B cell (primary cell): ENCODE measurements around the gene KIF26B. TPM values are rescaled to one million over a fixed set of nuclear protein-coding genes. Genes with fewer than 3 reads are reported as not detected.

Experiments used
- ATAC-seq: fragments of 200-7000 bp; cut with Tn5 transposase; one replicate; pipeline ENCODE4 v1.10.0; 2021; ENCODE audit warnings: low read depth, mild to moderate bottlenecking, moderate number of reproducible peaks, moderate library complexity
- CTCF ChIA-PET: fragments of 350-600 bp; sonication (Branson Sonifier 250); formaldehyde crosslinking; loops from one replicate; lab custom pipeline; 2021; ENCODE audit warnings: antibody characterized with exemption, inconsistent platforms; lab: Charles Lee
- POLR2A ChIA-PET: fragments of 350-600 bp; sonication (Branson Sonifier 250); formaldehyde crosslinking; loops from one replicate; lab custom pipeline; 2021; ENCODE audit warnings: antibody characterized with exemption; lab: Charles Lee
- DNase-seq: peaks from one replicate; pipeline ENCODE4 v3.0.0; 2013
- H2AFZ ChIP-seq: 2 replicates; pipeline ENCODE4 v1.6.1; 2012; ENCODE audit warnings: mild to moderate bottlenecking, low read depth, low read length; ENCODE audit not compliant: insufficient read depth, poor library complexity, severe bottlenecking
- H3K27ac ChIP-seq, 2 donors: 1 replicate in 1 of 2; 2 replicates in 1 of 2; pipeline ENCODE4 v1.5.1; 2012 to 2013; ENCODE audit warnings: low read length in 2 of 2, mild to moderate bottlenecking in 2 of 2, moderate library complexity in 1 of 2
- H3K27me3 ChIP-seq, 4 experiments: fragments of 200-600 bp in 1 of 4; sonication (generic) in 1 of 4; replicated peaks in 1 of 4; 1 replicate in 2 of 4; 2 replicates in 2 of 4; pipeline versions ENCODE4 v1.6.1 to v1.7.0; 2013 to 2016; ENCODE audit warnings: low read length in 3 of 4, mild to moderate bottlenecking in 2 of 4, mixed read lengths in 1 of 4, moderate library complexity in 1 of 4; ENCODE audit not compliant: insufficient read depth in 4 of 4, control insufficient read depth in 3 of 4; ENCODE audit errors: control extremely low read depth in 1 of 4
- H3K36me3 ChIP-seq, 2 experiments: replicated peaks in 1 of 2; 1 replicate in 1 of 2; 2 replicates in 1 of 2; pipeline versions ENCODE4 v1.6.1 to v1.7.1; 2013; ENCODE audit warnings: low read length in 1 of 2; ENCODE audit not compliant: insufficient read depth in 2 of 2, control insufficient read depth in 1 of 2; ENCODE audit errors: control extremely low read depth in 1 of 2, extremely low read depth in 1 of 2
- H3K4me1 ChIP-seq, 2 donors: fragments of 200-600 bp in 1 of 2; sonication (generic) in 1 of 2; 1 replicate in 1 of 2; 2 replicates in 1 of 2; pipeline versions ENCODE4 v1.5.1 to v1.6.1; 2013 to 2017; ENCODE audit warnings: low read length in 2 of 2; ENCODE audit not compliant: control insufficient read depth in 2 of 2, insufficient read depth in 2 of 2
- H3K4me2 ChIP-seq: replicated peaks from 2 replicates; pipeline ENCODE3; 2012; ENCODE audit warnings: mild to moderate bottlenecking, low read depth, low read length; ENCODE audit not compliant: poor library complexity, severe bottlenecking
- H3K4me3 ChIP-seq, 5 experiments: fragments of 200-600 bp in 1 of 5; sonication (generic) in 1 of 5; 1 replicate in 3 of 5; 2 replicates in 2 of 5; pipeline versions ENCODE4 v1.5.1 to v1.7.0; 2011 to 2016; ENCODE audit warnings: low read length in 4 of 5, mild to moderate bottlenecking in 4 of 5, low read depth in 2 of 5, control low read depth in 1 of 5, moderate library complexity in 1 of 5; ENCODE audit not compliant: insufficient read depth in 1 of 5; ENCODE audit errors: control extremely low read depth in 1 of 5, extremely low read depth in 1 of 5
- H3K79me2 ChIP-seq: fragments of 200-600 bp; sonication (generic); one replicate; pipeline ENCODE4 v1.6.0; 2016; ENCODE audit warnings: low read length; ENCODE audit not compliant: control insufficient read depth, insufficient read depth
- H3K9ac ChIP-seq: fragments of 200-600 bp; sonication (generic); 2 replicates; pipeline ENCODE4 v1.6.1; 2017; ENCODE audit warnings: mild to moderate bottlenecking, low read length, moderate library complexity
- H3K9me3 ChIP-seq, 3 donors: one replicate each; pipeline versions ENCODE4 v1.6.1 to v1.7.1; 2013; ENCODE audit warnings: low read length in 2 of 3; ENCODE audit not compliant: control insufficient read depth in 2 of 3, insufficient read depth in 1 of 3; ENCODE audit errors: control extremely low read depth in 1 of 3
- H4K20me1 ChIP-seq: 2 replicates; pipeline ENCODE4 v1.6.0; 2012; ENCODE audit warnings: mild to moderate bottlenecking, low read length; ENCODE audit not compliant: insufficient read depth, control insufficient read depth, poor library complexity, severe bottlenecking
- H3K27ac Mint-ChIP-seq: one replicate; pipeline ENCODE4 v1.8.0; 2021; ENCODE audit warnings: mixed read lengths
- H3K27me3 Mint-ChIP-seq: one replicate; pipeline ENCODE4 v1.8.0; 2021; ENCODE audit warnings: mixed read lengths
- H3K4me1 Mint-ChIP-seq: one replicate; pipeline ENCODE4 v1.8.0; 2021; ENCODE audit warnings: mixed read lengths
- H3K4me3 Mint-ChIP-seq: one replicate; pipeline ENCODE4 v1.8.0; 2021; ENCODE audit warnings: mixed read lengths
- H3K9me3 Mint-ChIP-seq: one replicate; pipeline ENCODE4 v1.8.0; 2022; ENCODE audit warnings: mixed read lengths; ENCODE audit not compliant: insufficient read depth
- EZH2 ChIP-seq: IDR thresholded peaks from 2 replicates; pipeline ENCODE4 v1.6.1; 2012; ENCODE audit warnings: borderline replicate concordance, low read depth, mild to moderate bottlenecking, moderate library complexity, low read length; ENCODE audit not compliant: insufficient read depth, poor library complexity, severe bottlenecking
- WGBS: methylation state at CpG from one replicate; pipeline ENCODE4 v1.1.5; 2013; ENCODE audit warnings: missing lambda C conversion rate; ENCODE audit not compliant: insufficient coverage; 5-methylcytosine and 5-hydroxymethylcytosine counted together
- intact Hi-C: fragments of 100-400 bp; cut with micrococcal nuclease; formaldehyde crosslinking; loops from one replicate; pipeline ENCODE4 v1.10.0; 2022
- polyA plus RNA-seq: library from polyadenylated mRNA; depleted of rRNA; stranded (reverse); fragments of >200 nt; gene quantifications from 2 replicates; pipeline ENCODE4 v1.2.3, GENCODE V29; 2012
- total RNA-seq, 2 donors: library from RNA; stranded (reverse); fragments of 120-200 nt in 1 of 2; gene quantifications; 1 replicate in 1 of 2; 2 replicates in 1 of 2; pipeline versions ENCODE4 v1.2.3 to v1.2.4, GENCODE V29; 2013 to 2022
- TF ChIP-seq, protein P1 (sequence below): fragments of 200-600 bp; IDR thresholded peaks from one replicate; pipeline ENCODE4 v1.8.0; 2022; ENCODE audit warnings: antibody characterized with exemption, mild to moderate bottlenecking

KIF26B gene
- total and polyA plus RNA-seq, 2 donors (not counting 1 experiment from before 2014, with no cell fraction given): 0.62 TPM; not detected in 1

- ATAC-seq: no peak
These were observed 20.6 kb upstream of the KIF26B start for GRCh38 chr1:245133995-245134715.

More at GRCh38 chr1:245133995-245134715, 20.6 kb upstream of the KIF26B start:
- Histone ChIP-seq H4K20me1 (no peaks in the 10 kb centered on the region), H3K79me2 (no peaks in the 10 kb centered on the region), H3K4me1 (no peaks in the 10 kb centered on the region), H3K4me2 (no peak overlapping the region), H3K9me3 (no peaks in the 10 kb centered on the region), H3K4me3 (no peak overlapping the region), H2AFZ (no peak overlapping the region), H3K27ac (no peak overlapping the region), H3K9ac (no peak overlapping the region), H3K36me3 (no peaks in the 10 kb centered on the region), H3K27me3 (peaks cover 0 to 3% (median 0%) of the 10 kb centered on the region in 4 experiments)
- H3K27ac Mint-ChIP-seq: no peak overlapping the region
- H3K4me1 Mint-ChIP-seq: no peaks in the 10 kb centered on the region
- ChIA-PET CTCF (no interaction called here), POLR2A (no interaction called here)
- peaks cover 38% of the 10 kb centered on the region for H3K27me3 Mint-ChIP-seq
- WGBS: 93% methylated on average over 16 of the region's 17 CpGs
- peaks cover 3% of the 10 kb centered on the region for H3K9me3 Mint-ChIP-seq
- H3K4me3 Mint-ChIP-seq: no peak overlapping the region
- TF ChIP-seq, protein P1, sequence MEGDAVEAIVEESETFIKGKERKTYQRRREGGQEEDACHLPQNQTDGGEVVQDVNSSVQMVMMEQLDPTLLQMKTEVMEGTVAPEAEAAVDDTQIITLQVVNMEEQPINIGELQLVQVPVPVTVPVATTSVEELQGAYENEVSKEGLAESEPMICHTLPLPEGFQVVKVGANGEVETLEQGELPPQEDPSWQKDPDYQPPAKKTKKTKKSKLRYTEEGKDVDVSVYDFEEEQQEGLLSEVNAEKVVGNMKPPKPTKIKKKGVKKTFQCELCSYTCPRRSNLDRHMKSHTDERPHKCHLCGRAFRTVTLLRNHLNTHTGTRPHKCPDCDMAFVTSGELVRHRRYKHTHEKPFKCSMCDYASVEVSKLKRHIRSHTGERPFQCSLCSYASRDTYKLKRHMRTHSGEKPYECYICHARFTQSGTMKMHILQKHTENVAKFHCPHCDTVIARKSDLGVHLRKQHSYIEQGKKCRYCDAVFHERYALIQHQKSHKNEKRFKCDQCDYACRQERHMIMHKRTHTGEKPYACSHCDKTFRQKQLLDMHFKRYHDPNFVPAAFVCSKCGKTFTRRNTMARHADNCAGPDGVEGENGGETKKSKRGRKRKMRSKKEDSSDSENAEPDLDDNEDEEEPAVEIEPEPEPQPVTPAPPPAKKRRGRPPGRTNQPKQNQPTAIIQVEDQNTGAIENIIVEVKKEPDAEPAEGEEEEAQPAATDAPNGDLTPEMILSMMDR: no peak
- no peak for TF ChIP-seq EZH2
- intact Hi-C loops: no loop called here
- DNase-seq: no peak
